Measurements from ENCODE around the gene WDR93.

WDR93 gene

GRCh38 chr15:89662893-89663626, 27.6 kb upstream of the WDR93 start:
- no peak for DNase-seq (ENCODE audit: low spot score)

- no peak for DNase-seq (ENCODE audit: low spot score)
Observed at GRCh38 chr15:89664441-89665350, 25.9 kb upstream of the WDR93 start.

GRCh38 chr15:89665449-89666181, 25.0 kb upstream of the WDR93 start:
- peak; percentile 18 for DNase-seq (ENCODE audit: low spot score)

GRCh38 chr15:89666184-89666857, 24.3 kb upstream of the WDR93 start:
- DNase-seq (ENCODE audit: low spot score), result no peak

- no peak for DNase-seq (ENCODE audit: low spot score)
Observed at GRCh38 chr15:89666858-89667705, 23.5 kb upstream of the WDR93 start.

- no peak for DNase-seq (ENCODE audit: low spot score)
Observed at GRCh38 chr15:89667706-89667960, 23.0 kb upstream of the WDR93 start.

DNA sequence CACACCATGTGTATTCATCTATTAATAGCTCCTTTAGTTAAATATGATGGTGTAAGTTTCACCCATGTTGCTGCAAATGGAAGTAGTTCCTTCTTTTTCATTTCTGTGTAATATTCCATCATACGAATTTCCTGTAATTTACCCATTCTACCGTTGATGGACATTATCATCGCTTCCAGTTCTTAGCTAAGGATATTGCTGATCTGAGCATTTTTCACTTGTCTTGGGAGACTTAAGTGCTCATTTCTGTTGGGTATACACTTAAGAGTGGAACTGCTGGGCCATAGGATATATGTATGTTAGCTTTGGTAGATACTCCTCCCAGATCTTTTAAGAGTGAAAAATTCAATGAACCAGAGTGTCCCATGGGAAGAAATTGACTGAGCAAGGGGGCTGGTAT, 22.4 kb upstream of the WDR93 start:
- DNase-seq (ENCODE audit: low spot score), result no peak

DNA sequence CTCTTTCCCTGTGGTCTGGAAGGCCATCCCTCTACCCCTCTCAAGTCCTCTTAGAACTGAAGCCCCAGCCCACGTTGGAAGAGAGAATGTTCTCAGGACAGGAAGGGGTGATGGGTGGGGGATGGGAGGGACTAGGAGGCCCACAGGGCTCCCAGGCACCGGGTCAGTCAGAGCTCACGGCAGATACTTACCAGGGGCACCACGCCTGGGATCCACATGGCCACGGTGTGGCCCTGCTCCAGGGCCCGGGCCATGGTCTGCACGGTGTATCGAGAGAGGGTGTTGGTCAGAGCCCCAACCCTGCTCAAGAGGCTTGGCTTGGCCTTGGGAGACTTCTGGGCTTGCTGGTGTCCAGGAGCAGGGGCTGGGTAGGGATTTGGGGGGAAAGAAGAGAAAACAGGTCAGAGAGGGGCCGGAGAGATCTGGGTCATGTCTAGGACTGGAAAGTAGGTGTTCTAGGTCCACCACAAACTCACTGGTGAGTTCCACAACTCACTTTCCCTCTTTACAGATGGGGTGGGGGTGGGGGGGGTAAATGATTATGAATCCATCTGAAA, 21.2 kb upstream of the WDR93 start:
- no peak for DNase-seq (ENCODE audit: low spot score)

DNA sequence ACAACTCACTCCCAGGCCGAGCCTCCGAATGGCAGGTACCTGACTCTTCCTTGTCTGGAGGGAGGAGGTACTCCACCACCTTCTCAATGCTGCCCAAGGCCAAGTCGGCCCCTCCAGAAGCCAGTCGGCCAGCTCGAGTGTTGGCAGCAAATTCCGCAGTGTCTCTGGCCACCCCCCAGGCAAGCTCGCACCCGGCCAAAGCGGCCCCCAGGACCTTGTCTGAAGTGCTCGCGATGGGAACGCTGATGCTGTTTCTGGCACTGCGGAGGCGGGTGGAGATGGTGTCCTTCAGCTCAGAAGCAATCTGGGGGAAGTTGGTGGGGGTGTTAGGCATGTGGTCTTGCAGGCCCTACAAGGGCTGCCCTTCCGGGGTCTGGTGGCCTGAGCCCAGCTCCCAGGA, 20.7 kb upstream of the WDR93 start:
- no peak for DNase-seq (ENCODE audit: low spot score)

GRCh38 chr15:89670971-89671560, 19.5 kb upstream of the WDR93 start:
- no peak for DNase-seq (ENCODE audit: low spot score)

DNA sequence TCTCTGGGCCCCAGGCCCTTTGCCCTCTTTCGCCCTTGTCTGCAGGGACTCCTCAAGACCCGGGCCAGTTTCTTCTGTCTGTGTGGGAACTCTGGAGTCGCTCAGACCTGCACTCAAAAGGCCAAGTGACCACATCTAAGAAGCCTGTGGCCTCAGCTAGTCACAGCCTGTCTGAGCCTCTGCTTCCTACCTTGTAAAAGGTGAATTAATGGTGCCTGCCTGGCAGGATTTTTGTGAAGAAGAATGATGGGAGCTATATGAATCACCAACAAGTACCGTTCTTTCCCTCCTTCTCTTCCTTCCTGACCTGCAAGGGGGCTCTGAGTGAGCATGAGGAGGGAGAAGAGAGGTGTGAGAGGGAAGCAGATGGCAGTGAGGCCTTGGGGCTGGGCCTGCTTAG, 18.9 kb upstream of the WDR93 start:
- no peak for DNase-seq (ENCODE audit: low spot score)

DNA sequence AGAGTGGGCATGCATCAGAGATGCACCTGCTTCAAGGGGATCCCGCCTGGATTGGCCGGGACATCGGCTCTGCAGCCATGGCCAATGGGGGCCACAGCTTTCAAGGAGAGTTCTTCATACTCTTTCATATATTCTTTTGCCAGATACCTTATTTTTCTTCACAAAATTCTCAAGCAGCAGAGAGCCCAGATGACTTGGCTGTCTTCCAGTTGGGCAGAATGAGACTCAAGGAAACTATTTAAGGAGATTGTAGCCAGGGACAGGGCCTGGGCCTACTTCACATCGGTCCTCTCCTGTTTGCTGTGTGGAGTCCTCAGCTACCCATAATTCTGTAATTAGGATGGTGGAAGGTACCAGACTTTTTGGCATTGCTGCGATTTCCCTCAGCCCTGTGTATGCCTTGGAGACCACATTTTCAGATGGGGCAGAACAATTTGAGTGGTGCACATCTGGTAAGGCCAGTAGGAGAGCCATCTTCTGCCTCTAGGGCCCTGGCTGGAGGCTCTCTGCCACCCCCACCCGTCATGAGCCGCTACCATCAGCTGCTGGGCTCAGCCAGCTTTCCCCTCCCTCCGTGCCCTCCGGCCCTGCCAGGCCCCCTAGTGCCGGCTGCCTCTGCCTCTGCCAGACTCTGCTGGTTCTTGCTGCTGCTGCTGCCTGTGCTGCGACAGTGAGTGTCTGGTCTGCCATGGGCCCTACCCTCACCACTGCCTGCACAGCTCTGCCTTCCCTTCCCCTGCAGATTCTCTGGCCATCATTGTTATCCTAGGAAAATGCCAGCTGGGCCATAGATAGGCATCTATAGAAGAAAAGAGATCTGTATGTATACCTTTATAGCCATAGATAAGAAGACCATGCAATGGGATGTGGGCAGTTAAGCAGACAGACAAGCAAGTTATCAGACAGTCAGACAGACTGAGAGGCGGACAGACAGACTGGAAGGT, 18.1 kb upstream of the WDR93 start:
- DNase-seq (ENCODE audit: low spot score), result peak; percentile 24

GRCh38 chr15:89673165-89673512, 17.5 kb upstream of the WDR93 start:
- no peak for DNase-seq (ENCODE audit: low spot score)

DNA sequence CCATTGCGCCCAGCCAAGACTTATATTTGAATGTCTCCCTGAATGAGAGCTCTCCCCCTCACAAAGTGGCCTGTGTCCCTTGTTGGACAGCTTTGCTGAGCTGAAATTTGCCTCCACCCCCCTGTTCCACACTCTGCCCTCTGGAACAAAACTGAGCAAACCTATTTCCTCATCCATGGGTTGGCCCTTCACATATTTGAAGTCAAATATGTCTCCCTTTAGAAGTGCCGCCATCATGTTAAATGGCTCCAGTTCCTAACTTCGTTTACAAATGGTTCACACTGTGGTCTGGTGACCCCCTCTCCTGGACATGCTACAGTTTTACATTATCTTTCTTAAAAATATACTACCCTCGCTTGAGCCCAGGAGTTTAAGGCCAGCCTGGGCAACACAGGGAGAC, 16.1 kb upstream of the WDR93 start:
- no peak for DNase-seq (ENCODE audit: low spot score)

- no peak for DNase-seq (ENCODE audit: low spot score)
Observed at GRCh38 chr15:89675606-89676005, 15.0 kb upstream of the WDR93 start.

DNA sequence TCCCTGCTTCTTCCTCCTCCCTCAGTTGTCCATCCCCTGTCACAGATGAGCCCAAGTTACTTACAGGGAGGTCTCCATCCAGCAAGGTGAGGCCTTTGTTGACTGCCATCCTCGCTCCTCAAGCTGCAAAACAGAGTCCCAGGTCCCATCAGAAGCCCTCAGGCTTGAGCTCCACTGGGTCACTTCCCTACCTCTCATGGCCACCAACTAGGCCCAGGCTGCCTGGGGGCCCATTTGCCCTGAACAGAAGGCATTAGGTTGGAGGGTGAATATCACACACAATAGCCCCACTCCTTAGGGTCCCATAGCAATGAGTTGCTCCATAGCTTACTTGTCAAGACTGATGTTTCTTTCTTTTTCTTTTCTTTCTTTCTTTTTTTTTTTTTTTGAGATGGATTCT, 13.2 kb upstream of the WDR93 start:
- no peak for DNase-seq (ENCODE audit: low spot score)

GRCh38 chr15:89679212-89679611, 11.4 kb upstream of the WDR93 start, which contains the start of gene PLIN1:
TSS of gene PLIN1 (minus strand) at chr15:89679367. CDS start at chr15:89677489, 1,878 bp downstream.
- DNase-seq (ENCODE audit: low spot score), result peak; percentile 43

DNA sequence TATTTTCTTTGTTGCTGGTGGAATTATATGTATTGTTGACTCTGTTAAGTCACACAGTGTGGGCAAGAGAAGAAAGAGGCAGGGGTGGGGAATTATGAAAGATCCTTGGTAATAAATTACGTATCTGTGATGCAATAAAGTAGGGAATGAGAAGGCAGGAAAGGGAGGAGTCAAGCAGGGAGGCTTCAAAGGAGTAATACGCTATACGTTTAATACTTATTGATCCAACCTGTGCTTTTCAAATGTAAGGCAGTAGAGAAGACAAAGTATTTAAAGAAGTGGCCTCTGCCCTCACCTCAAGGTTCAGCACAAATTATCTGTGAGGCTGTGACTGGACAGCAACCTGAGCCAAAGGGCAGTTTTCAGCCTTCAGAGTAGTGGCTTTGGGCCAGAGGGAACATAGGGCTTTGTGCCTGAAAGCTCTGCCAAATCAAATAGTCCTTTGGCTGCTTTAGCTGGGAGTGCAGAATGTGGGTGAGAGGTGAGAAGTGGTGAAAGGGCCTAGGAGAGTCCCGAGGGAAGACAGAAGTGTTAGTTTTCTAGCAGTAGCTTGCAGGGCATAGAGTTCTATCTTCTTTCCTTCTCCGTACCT, 10.2 kb upstream of the WDR93 start:
- DNase-seq (ENCODE audit: low spot score), result peak; percentile 70

DNA sequence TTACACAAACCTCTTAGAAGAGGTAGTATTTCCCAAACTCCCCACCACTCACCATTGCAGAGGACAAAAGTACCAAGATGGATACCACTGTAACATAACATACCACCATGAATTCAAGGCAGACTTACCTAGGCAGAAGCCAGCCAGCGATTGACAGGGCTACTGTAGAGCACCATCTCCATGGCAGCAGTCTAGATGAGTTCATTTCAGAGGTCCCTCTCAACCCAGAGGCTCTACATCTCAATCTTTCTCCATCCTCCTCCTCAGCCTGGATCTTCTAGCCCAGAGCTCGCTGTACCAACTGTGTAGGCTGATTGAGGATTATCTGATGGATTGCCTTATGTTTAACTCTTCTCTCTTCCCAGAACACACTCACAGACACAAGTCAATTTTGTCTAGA, 9.5 kb upstream of the WDR93 start:
- DNase-seq (ENCODE audit: low spot score), result no peak

Measured in Ammon's horn (tissue), 1 donor.